ENCODE results near the gene ZNF451.
A peak's percentile ranks its signal among the peaks of the same experiment; 100 is the strongest.

The ZNF451 gene

DNA sequence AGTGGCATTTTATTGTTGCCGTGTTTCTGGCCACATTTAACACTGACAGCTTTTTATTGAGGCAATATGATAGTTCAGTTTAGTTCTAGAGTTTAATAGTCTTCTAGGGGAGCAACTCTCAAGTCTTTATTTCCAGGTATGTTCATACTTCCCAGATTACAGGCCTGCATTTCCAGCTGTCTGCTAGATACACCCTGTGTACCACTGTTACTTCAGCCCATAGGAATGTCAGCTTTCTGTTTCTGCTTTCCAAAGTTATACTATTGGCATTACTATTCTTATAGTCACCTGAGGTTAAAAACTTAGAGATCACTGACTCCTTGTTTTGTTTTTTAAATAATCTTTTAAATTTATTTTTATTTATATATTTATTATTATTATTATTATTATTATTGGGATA, 7.6 kb downstream of the ZNF451 start:
- DNase-seq, result no peak

DNA sequence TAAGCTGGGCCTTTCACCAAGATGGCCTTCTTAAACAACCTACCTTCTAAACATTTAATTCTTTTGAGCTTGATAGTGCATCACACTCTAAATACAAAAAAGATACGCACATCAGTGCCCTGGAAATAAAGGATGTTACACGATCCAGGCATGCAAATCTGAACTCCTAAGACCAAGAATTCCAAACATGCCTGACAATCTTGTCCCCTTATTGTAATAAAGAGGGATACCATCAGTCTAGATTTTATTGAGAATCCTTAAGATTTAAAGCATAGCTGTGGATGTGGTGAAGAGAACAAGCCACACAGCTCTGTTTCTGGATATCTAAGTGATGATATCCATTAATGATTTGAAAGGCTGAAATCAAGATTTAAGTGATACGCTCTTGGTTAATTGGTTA, 13.0 kb downstream of the ZNF451 start:
- DNase-seq, result no peak

DNA sequence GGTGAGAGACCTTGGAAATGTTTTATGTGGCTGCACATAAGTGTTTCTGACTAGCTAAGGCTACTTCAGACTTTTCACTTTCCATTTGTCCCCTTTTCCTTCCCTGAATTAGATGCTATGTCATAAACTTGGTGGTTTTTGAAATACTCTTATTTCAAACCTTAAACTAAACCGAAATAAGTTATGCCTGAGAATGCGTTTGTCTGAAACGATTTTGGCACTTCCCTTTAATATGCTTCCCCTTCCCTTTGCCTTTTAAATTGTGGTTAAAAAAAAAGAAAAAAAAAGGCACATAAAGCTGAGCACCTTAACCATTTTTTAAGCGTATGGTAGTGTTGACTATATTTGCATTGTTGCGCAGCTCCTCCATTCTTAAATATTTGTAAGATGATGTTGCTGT, 14.3 kb downstream of the ZNF451 start:
- DNase-seq, result no peak

DNA sequence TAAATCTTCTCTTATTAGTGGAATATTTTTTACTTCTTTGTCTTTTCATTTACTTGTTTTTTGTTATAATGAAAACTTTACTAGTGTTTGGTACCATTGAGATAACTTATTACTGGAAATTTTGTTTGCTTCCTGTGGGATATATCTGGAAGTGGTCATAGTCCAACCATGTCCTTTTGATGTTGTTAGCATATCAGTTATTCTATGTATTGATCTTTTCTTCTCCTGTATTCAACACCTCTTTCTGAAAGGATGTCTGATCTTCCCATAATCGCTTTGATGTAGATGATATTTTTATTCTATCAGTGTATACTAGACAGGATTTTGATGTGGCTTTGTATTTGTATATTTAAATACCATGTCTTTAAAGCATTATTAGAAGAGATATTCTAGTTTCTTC, 17.0 kb downstream of the ZNF451 start:
- no peak for DNase-seq

DNA sequence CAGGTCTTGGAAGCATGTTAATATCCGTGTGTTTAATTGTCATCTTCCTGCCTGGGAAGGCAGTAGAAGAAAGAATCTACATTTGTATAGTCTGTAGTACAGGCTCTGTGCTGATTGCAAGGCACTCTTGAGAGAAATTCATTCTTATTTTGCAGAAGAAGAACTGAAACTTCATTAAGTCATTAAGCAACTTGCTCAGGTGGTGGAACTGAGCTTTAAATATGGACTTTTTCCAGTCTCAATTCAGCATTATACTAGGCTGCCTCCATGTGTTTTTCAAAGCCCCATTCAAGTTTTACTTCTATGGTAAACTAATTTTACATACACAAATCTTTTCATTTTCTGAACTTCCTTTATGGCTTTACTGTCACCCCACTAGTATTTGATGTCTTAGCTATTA, 18.7 kb downstream of the ZNF451 start:
- DNase-seq, result peak; percentile 10

DNA sequence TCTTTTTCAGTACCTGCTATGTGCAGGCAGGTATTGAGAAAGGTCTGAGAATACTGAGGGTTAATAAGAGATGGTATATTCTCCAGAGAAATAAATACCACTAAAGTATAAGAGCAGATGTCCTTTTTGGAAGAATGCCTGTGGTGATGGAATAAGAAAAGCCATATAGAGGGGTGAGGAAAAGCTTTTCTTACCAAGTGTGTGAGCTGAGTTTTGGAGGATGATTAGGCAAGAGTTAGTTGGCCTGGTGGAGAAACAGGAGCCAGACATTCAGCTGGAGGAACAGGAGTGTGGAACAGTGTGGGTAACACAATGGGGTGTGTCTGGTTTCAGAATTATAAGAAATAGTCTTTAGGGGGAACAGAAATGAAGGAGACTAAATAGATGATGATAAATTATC, 19.9 kb downstream of the ZNF451 start:
- no peak for DNase-seq

DNA sequence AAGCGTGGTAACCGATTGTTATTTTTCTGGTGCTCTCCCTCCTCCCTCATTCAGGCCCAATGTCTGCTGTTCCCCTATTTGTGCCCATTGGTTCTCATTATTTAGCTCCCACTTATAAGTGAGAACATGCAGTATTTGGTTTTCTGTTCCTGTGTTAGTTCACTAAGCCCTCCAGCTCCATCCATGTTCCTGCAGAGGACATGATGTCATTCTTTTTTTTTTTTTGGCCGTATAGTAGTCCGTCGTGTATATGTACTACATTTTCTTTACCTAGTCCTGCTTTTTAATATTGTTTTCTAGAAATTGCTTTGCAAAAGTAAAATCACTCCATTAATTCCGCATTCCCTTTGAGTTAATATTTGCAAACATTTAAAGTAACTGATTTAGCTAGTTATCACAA, 23.1 kb downstream of the ZNF451 start:
- no peak for DNase-seq

DNA sequence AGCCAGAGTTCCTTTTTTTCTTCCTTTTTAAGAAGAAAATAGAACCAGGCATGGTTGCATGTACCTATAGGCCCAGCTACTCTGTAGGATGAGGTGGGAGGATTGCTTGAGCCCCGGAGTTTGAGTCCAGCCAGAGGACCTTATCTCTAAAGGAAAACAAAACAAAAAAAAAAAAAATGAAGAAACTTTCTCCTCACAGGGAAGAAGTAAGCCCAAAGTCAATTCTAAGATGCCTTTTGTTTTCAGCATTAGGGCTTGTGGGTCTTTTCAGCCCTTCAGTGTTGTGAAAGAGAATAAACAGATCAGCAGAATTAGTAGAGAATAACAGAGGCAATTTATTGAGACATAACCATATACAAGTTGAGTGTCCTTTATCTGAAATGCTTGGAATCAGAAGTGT, 26.8 kb downstream of the ZNF451 start:
- no peak for DNase-seq

DNA sequence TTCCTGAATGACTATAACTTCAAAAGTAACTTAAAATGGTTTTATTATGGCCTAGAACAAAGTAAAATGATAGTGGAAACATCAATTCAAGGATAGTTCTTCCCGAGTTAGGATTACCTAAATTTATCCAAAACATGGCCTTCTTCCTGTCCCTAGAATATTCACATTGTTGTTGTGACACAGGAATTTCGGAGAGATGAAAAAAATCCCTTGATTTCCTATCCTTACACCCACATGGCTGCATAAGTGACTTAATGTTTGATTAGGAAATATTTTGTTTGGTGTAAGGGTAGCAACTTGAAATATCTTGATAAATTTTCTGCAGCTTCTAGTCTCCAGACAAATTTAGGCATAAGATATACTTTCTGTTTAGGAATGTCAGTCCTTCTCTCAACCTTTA, 27.8 kb downstream of the ZNF451 start:
- no peak for DNase-seq

DNA sequence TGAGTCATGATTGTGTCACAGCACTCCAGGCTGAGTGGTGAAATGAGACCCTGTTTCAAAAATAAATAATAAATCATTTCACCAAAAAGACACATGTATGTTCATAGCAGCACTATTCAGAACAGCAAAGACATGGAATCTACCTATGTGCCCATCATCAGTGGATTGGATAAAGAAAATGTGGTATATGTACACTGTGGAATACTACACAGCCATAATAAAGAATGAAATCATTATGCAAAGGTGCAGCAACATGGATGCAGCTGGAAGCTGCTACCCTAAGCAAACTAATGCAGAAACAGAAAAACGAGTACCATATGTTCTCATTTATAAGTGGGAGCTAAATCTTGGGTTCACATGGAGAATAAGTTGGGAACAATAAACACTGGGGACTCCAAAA, 33.1 kb downstream of the ZNF451 start:
- no peak for DNase-seq

DNA sequence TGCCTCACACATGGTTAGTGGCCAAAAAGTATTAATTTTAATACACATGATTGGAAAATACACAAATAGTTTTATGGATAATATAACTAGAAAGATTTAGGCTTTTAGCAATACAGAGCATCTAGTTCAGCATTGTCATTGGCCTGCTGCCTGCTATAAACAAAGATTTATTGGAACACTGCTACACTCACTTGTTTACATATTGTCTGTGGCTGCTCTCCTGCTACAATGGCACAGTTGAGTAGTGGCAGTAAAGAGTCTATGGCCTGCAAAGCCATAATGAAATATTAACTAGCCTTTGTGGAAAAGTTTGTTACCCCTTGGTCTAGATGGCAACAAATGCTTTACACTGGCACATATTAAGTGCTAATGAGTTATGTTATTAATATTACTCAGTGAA, 37.8 kb downstream of the ZNF451 start:
- no peak for DNase-seq

DNA sequence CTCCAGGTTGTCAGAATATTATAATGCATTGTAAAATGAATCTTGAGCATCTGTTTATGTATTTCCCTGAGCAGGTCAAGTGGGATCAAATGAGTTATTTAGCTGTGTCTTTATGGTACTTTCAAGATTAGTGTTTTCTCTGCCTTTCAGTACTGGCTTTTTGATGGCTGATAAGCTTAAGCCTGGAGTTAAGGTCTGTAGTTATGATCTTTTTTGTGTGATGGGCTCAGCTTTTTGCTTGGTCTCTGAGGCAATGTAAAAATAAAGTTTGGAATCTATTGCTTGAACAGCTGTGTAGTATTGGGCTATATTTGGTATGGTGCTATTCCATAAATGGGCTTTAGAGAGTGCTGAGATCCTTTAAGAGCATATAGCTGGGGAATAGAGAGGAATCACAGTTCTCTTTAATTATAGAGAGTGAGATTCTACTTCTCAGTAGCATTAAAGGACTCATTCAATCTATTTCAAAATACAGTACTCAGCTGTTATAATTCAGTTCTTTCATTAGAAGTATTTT, 40.7 kb downstream of the ZNF451 start:
- DNase-seq, result no peak

DNA sequence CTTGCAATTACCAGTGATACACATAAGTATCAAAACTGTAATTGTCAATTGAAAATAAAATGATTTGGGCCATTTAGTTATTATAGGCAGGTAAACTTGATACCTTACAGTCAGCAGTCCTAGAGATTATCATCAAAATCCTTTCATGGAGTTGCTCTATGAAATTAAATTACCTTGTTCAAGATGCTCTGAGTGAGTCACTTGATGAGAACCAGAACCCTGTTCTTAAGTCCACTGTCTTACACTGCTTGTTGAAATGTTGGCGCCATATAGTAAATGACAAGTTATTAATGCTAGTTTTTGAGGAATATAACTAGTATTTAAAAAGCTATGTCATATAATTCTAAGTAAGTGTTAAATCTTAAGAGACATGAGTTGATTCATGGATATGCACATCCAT, 45.0 kb downstream of the ZNF451 start:
- DNase-seq, result no peak

DNA sequence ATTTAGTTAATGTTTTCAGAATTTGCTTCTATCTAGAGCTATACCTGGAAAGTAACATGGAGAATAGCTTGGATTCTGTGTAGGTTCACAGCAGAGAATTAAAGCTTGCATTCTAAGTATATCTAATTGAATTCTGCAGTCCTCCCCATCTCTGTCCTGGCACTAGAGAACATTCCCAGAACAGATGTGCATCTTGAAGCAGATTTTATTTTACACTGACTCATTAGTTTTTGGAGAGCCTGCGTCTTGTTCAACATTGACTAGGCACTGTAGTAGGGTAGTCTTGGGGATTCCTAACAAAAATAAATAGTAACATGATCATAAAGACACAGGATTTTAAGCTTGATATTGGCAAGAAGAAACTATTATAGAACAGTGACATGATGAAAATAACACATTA, 45.9 kb downstream of the ZNF451 start:
- no peak for DNase-seq

DNA sequence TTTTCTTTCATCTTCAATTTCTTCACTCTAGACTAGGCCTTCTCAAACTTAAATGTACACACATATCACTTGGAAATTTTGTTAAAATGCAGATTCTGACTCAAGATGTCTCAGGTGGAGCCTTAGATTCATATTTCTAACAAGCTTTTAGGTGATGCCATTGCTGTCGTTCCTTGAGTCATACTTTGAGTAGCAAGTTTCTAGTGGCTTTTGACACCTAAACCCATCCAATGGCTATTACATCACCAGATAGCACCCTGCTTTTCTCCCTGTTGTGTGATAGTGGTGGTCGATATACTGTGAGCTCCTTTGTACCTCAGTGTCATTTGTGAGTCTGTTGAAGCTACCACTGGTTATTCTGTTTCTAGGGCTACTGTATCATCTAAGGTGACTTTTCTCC, 47.4 kb downstream of the ZNF451 start:
- no peak for DNase-seq

DNA sequence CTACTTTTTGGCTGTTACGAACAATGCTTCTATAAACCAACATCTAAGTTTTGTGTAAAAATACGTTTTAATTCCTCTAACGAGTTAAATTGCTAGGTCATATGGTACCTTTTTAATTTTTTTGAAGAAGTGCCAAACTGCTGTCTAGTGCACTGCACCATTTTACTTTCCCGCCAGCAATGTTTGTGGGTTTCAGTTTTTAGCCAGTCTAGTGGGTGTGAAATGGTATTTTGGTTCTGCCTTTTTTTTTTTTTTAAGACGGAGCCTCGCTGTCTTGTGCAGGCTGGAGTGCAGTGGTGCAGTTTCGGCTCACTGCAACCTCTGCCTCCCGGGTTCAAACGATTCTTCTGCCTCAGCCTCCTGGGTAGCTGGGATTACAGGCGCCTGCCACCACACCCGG, 48.0 kb downstream of the ZNF451 start:
- DNase-seq, result no peak

DNA sequence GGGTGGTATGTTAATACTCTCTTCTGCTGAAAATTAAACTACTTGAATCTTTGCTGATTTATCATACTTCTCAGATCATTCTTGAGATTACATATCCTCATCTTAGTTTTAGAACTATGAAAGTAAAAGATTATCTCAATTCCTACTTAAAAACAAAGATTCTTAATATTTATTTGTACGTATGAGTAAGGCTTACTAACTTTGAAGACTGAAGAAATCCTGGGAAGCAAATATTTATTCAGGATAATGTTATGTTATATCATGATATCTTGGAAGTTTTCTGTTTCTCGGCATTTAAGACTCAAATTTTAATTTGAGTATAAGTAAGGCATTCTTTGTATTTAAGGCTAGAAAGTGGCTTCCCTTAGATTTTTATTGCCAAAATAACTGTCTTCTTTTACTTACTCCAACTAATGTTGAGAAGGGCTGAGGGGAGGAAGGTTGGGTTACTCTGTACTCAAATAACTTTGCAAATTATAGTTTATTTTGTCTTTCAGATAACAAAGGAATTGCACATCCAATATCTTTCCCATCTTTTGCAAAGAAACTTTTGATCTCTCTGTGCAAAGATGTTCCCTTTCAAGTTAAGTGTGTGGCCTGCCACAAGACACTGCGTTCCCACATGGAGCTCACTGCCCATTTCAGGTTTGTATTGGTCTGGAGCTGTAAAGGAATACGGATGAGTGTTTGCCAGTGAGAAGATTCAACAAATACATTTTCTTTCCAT, 51.6 kb downstream of the ZNF451 start:
- no peak for DNase-seq

DNA sequence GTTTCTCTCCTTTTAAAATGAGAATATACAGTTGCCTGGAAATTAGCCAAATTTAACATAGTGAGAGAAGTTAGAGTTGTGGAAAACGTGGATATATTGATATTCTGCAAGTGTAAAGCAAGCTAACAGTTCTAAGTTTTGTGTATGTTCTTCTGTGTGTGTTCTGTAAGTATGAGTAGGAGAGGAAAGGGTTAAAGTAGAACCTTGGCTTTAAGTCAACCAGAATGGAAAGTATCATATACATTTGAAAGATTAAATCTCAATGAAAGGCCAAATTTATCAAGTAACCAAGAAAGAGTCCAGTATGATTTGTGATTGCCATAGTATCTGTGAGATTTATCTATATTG, 52.2 kb downstream of the ZNF451 start:
- DNase-seq, result no peak

DNA sequence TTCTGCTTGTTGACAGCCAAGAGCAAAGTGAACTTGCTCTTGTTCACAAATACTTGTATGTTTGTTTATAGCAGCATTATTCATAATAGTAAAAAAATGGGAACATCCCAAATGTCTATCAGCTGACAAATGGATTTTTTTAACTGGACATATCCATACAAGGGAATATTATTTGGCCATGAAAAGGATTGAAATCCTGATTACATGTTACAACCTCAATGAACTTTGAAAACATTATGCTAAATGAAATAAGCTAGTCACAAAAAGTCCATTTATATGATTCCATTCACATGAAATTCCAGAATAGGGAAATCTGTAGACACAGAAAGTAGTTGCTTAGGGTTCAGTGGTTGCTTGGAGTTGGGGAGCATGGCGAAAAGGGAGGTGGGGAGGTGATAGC, 53.7 kb downstream of the ZNF451 start:
- no peak for DNase-seq

DNA sequence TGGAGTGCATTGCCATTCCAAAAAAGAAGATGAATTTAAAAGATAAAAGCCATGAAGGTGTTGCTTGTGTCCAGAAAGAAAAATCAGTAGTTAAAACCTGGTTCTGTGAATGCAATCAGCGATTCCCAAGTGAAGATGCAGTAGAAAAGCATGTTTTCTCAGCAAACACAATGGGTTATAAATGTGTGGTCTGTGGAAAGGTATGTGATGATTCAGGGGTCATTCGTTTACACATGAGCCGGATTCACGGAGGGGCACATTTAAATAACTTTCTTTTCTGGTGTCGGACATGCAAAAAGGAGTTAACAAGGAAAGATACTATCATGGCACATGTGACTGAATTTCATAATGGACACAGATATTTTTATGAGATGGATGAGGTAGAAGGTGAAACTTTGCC, 57.4 kb downstream of the ZNF451 start:
- no peak for DNase-seq

DNA sequence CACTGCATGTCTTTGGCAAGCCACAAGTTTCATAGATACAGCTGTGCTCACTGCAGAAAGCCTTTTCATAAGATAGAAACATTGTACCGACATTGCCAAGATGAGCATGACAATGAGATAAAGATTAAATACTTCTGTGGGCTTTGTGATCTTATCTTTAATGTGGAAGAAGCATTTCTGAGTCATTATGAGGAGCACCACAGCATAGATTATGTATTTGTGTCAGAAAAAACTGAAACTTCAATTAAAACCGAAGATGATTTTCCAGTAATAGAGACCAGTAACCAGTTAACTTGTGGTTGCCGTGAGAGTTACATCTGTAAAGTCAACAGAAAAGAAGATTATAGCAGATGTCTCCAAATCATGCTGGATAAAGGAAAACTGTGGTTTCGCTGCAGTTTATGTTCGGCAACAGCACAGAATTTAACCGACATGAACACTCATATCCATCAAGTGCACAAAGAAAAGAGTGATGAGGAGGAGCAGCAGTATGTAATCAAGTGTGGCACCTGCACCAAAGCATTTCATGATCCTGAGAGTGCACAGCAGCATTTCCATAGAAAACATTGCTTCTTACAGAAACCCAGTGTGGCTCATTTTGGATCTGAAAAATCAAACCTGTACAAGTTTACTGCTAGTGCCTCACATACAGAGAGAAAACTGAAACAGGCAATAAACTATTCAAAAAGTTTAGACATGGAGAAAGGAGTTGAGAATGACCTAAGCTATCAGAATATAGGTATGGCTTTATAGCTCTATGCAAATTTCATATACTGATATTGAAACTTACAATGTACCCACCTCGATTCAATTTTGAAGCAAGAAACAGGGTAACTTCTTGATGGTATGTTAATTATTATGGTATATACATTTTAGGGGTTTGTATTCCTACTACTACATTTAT, 58.2 kb downstream of the ZNF451 start:
- no peak for DNase-seq

DNA sequence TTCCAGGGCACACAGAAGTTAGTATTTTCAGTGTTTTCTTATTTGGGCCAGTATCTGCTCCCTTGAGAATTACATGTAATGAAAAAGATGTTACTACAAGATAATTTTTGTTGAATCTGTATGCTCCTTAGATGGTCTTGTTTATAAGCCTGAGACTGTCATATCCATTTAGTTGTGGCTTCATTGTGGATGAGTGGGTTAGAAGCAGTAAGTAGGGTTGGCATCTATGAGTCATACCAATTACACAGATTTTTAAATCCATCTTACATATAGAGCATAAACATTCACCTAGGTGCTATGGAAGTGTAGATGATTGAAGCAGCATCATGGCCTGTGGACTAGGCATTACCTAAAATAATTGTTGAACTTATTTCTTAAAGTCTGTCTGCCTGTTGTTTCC, 68.7 kb downstream of the ZNF451 start:
- no peak for DNase-seq

DNA sequence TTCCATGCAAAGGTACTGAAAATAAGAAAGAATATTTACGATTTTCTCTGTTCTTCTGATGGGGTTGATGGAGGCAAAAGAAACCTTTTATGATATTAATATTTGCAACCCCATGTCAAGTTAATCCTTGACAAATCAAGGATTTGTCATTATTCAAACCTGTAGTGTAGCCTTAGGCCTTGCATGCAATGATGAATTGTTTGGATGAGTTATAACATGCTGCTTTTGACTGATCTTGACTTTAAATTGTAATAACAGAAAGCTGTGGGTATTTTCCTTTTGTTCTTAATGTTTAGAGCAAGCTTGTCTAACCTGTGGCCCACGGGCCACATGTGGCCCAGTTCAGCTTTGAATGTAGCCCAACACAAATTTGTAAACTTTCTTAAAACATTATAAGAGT, 69.1 kb downstream of the ZNF451 start:
- DNase-seq, result no peak

DNA sequence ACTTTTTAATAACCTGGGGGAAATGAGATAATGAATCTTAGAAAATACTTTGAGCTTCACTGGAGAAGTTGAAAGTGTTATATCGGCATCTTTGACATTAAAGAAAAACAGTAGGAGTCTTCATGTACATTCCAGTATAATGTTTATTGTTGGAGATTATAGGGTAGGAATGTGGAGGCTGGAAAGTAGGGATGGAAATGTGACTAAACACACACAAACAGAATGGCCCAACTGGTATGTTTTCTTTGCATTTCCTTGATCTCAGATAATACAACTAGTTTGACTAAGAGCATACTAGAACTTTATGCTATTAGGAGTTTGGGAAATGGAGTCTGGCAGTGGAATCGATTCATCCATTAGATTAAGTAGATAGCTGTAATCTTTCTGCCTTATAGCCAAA, 72.0 kb downstream of the ZNF451 start:
- DNase-seq, result no peak

DNA sequence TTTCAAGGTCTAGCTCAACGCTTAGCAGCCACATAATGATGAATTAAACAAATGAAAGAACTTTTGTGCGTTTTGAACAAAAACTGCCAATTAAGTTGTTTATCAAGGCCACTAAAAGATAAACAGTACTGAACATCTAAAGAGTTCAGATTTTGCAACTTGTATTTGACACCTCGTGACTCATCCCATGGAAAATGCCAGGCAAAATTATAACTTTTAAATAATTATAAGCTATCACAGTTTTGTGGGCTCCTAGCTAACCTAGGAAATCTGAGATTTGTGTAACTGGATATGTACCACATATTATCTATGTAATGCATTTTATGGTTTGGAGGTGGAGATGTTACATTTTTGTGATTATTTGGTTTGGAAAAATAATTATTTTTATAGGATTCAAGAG, 72.5 kb downstream of the ZNF451 start:
- no peak for DNase-seq
